HCT116 (cell line): ENCODE results near the gene THSD4. TPM values are rescaled to one million over a fixed set of nuclear protein-coding genes. Genes with fewer than 3 reads are reported as not detected.

ENCODE experiments used
- ATAC-seq: fragments of 200-7000 bp; cut with Tn5 transposase; 2 replicates; pipeline ENCODE4 v1.9.1; 2020; ENCODE audit warnings: mild to moderate bottlenecking, moderate library complexity
- BruUV-seq: library from RNA; stranded (reverse); fragments of 400-500 nt; replicated peaks from 2 replicates; lab custom pipeline; 2021; lab: Mats Ljungman, UMichigan
- CTCF ChIA-PET: fragments of 300-600 bp; sonication (Branson Sonifier 250); formaldehyde crosslinking; loops from one replicate; lab custom pipeline; 2021; ENCODE audit warnings: antibody characterized with exemption; lab: Charles Lee
- POLR2A ChIA-PET: fragments of 300-600, 350-600 bp; sonication (Branson Sonifier 250); formaldehyde crosslinking; loops from one replicate; lab custom pipeline; 2021; ENCODE audit warnings: antibody characterized with exemption; lab: Charles Lee
- RAD21 ChIA-PET, 2 experiments: fragments of 300-600 bp; sonication (Branson Sonifier 250); formaldehyde crosslinking; loops; one replicate each; lab custom pipeline; 2023; ENCODE audit warnings: low total read pairs in 2 of 2; ENCODE audit not compliant: uncharacterized antibody in 2 of 2, unreplicated experiment in 2 of 2, low non-redundant PET in 1 of 2; lab: Charles Lee
- DNase-seq: peaks from one replicate; pipeline ENCODE4 v3.0.0-alpha.2; 2010; ENCODE audit warnings: low read depth, low spot score
- H2AFZ ChIP-seq: fragments of 200-600 bp; shearing (Covaris generic), sonication (generic); 2 replicates; pipeline ENCODE4 v1.6.1; 2017; ENCODE audit warnings: low read depth, mixed run types, mixed read lengths, antibody characterized with exemption, low read length; ENCODE audit not compliant: poor library complexity, severe bottlenecking
- H3K27ac ChIP-seq: 2 replicates; pipeline ENCODE4 v1.5.1; 2012; ENCODE audit warnings: low read depth, low read length
- H3K27me3 ChIP-seq: fragments of 200-600 bp; sonication (generic); 2 replicates; pipeline ENCODE4 v1.6.1; 2016; ENCODE audit warnings: mixed run types, low read length, mixed read lengths; ENCODE audit not compliant: insufficient read depth
- H3K36me3 ChIP-seq, 2 experiments: fragments of 200-500 bp in 1 of 2; fragments of 200-600 bp in 1 of 2; sonication (Bioruptor generic) in 1 of 2; sonication (generic) in 1 of 2; 2 replicates each; pipeline versions ENCODE4 v1.5.1 to v1.6.1; 2014 to 2016; ENCODE audit warnings: low read length in 2 of 2, inconsistent platforms in 1 of 2, mixed read lengths in 1 of 2, mixed run types in 1 of 2; ENCODE audit not compliant: insufficient read depth in 2 of 2, control insufficient read depth in 1 of 2
- H3K4me1 ChIP-seq, 2 experiments: fragments of 200-600 bp in 1 of 2; sonication (generic) in 1 of 2; 2 replicates each; pipeline versions ENCODE4 v1.5.1 to v1.6.1; 2012 to 2017; ENCODE audit warnings: low read length in 2 of 2, inconsistent platforms in 1 of 2, mild to moderate bottlenecking in 1 of 2, mixed read lengths in 1 of 2, mixed run types in 1 of 2, moderate library complexity in 1 of 2; ENCODE audit not compliant: insufficient read depth in 2 of 2, control insufficient read depth in 1 of 2
- H3K4me2 ChIP-seq: fragments of 200-600 bp; sonication (generic); 2 replicates; pipeline ENCODE4 v1.6.1; 2017; ENCODE audit warnings: mixed run types, low read length, mixed read lengths
- H3K4me3 ChIP-seq, 2 experiments: fragments of 200-600 bp in 1 of 2; sonication (generic) in 1 of 2; replicated peaks in 1 of 2; 2 replicates each; pipeline ENCODE4 v1.5.1; 2011 to 2016; ENCODE audit warnings: low read length in 2 of 2, control low read depth in 1 of 2, low read depth in 1 of 2, mild to moderate bottlenecking in 1 of 2, mixed read lengths in 1 of 2, mixed run types in 1 of 2
- H3K79me2 ChIP-seq: fragments of 200-600 bp; sonication (generic); 2 replicates; pipeline ENCODE4 v1.6.1; 2017; ENCODE audit warnings: mild to moderate bottlenecking, mixed run types, low read length, moderate library complexity, mixed read lengths; ENCODE audit not compliant: insufficient read depth
- H3K9ac ChIP-seq: fragments of 200-600 bp; sonication (generic); 2 replicates; pipeline ENCODE4 v1.6.1; 2016; ENCODE audit warnings: low read length, mixed read lengths
- H3K9me2 ChIP-seq: fragments of 200-600 bp; sonication (generic), shearing (Covaris generic); 2 replicates; pipeline ENCODE4 v1.6.1; 2017; ENCODE audit warnings: mixed run types, mild to moderate bottlenecking, moderate library complexity; ENCODE audit not compliant: insufficient read depth
- H3K9me3 ChIP-seq, 2 experiments: fragments of 200-500 bp in 1 of 2; fragments of 200-600 bp in 1 of 2; sonication (Bioruptor generic) in 1 of 2; sonication (generic) in 1 of 2; 2 replicates each; pipeline ENCODE4 v1.6.1; 2014 to 2017; ENCODE audit warnings: low read length in 2 of 2, mixed read lengths in 2 of 2, inconsistent platforms in 1 of 2, low read depth in 1 of 2, mild to moderate bottlenecking in 1 of 2, mixed run types in 1 of 2, moderate library complexity in 1 of 2; ENCODE audit not compliant: control insufficient read depth in 1 of 2, insufficient read depth in 1 of 2
- H4K20me1 ChIP-seq: fragments of 200-600 bp; sonication (generic), shearing (Covaris generic); 2 replicates; pipeline ENCODE4 v1.6.1; 2017; ENCODE audit warnings: mixed run types, mild to moderate bottlenecking, moderate library complexity; ENCODE audit not compliant: insufficient read depth
- CEBPB ChIP-seq: IDR thresholded peaks from 2 replicates; pipeline ENCODE4 v1.6.1; 2012; ENCODE audit warnings: low read depth
- JUND ChIP-seq: IDR thresholded peaks from 2 replicates; pipeline ENCODE4 v1.6.1; 2012
- SP1 ChIP-seq: IDR thresholded peaks from 2 replicates; pipeline ENCODE4 v1.6.1; 2012; ENCODE audit warnings: low read depth
- intact Hi-C: fragments of 100-400 bp; cut with micrococcal nuclease; formaldehyde crosslinking; loops from 2 replicates; pipeline ENCODE4 v1.10.0; 2022
- total RNA-seq: library from RNA; stranded (reverse); gene quantifications from one replicate; pipeline ENCODE4 v1.2.1, GENCODE V29; 2021; ENCODE audit not compliant: unreplicated experiment
- TF ChIP-seq, protein P1 (sequence below): IDR thresholded peaks from 2 replicates; pipeline ENCODE4 v1.6.1; 2012

THSD4 gene
- total RNA-seq, 1 experiment from 2014 or later, result 30.5 TPM

GRCh38 chr15:71431343-71432336 lies 316.4 kb downstream of the THSD4 start:
- H3K9me2 ChIP-seq, result no peaks in the 10 kb centered on the region
- no peak; the same call in 1 of the 2 replicates for ATAC-seq
- H3K4me1 ChIP-seq, result peaks cover 44% of the 10 kb centered on the region in 2 experiments
- TF ChIP-seq, protein P1, sequence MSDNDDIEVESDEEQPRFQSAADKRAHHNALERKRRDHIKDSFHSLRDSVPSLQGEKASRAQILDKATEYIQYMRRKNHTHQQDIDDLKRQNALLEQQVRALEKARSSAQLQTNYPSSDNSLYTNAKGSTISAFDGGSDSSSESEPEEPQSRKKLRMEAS, result 0 out of 2 replicates have a peak, but pooled peaks have one; percentile 11
- peak; percentile 49; the same call in 1 of the 2 replicates for TF ChIP-seq CEBPB
- TF ChIP-seq SP1, result no peak
- H3K79me2 ChIP-seq, result no peaks in the 10 kb centered on the region
- H3K36me3 ChIP-seq, result 0 out of 4 replicates have a peak, but pooled peaks cover 0 to 3% of the 10 kb centered on the region in 2 experiments
- H4K20me1 ChIP-seq, result no peaks in the 10 kb centered on the region
- no peak overlapping the region for H2AFZ ChIP-seq
- ChIA-PET POLR2A (no interaction called here), RAD21 (no interaction called here), CTCF (interaction anchor here (1.5 kb wide), 1 partner anchor 12 kb away, joined by 5 read pairs; no protein-coding TSS in a partner anchor)
- H3K9me3 ChIP-seq, result no peaks in the 10 kb centered on the region
- no peak overlapping the region for H3K9ac ChIP-seq
- intact Hi-C loops, result no loop called here
- H3K4me3 ChIP-seq, result no peak overlapping the region
- H3K27ac ChIP-seq, result peak overlapping the region; percentile 31; the same call in 1 of the 2 replicates
- BruUV-seq, result no TSS peak
- no peaks in the 10 kb centered on the region for H3K27me3 ChIP-seq
- no peak for DNase-seq
- 0 out of 2 replicates have a peak overlapping the region, but pooled peaks have one; percentile 8 for H3K4me2 ChIP-seq

DNA sequence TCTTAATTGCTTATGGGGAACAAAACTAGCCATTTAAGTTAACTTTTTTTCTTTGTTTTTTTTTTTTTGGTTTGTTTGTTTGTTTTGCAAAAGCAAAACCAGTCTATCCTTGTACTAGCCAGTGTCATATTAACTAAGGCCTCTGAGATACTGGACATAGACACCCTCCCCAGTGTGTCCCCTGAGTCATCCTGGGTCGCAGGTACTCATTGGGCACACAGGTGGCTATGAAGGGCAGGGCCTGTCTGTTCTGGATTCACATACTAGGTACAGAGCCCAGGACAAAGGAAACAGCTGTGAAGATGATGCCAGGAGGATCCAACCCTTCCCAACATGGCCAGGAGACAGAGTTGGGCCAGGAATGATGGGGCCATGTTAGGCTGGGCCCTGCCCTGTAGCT lies 318.1 kb downstream of the THSD4 start:
- Histone ChIP-seq H3K4me3 (no peak overlapping the region), H3K79me2 (no peaks in the 10 kb centered on the region), H3K9me3 (peaks cover 0 to 5% of the 10 kb centered on the region in 2 experiments; a peak in 1 of 4 replicates), H3K27me3 (no peaks in the 10 kb centered on the region), H2AFZ (no peak overlapping the region), H3K9me2 (no peaks in the 10 kb centered on the region), H3K27ac (peak overlapping the region; percentile 57; the same call in 1 of the 2 replicates), H4K20me1 (no peaks in the 10 kb centered on the region), H3K4me2 (peak overlapping the region; percentile 24), H3K36me3 (0 out of 4 replicates have a peak, but pooled peaks cover 0 to 3% of the 10 kb centered on the region in 2 experiments), H3K9ac (no peak overlapping the region), H3K4me1 (peaks cover 52 to 53% of the 10 kb centered on the region in 2 experiments)
- ATAC-seq, result peak; percentile 76
- TF ChIP-seq JUND, result peak; percentile 21; the same call in 1 of the 2 replicates
- no peak for TF ChIP-seq SP1
- CTCF ChIA-PET, result interaction anchor here (1.2 to 3.4 kb wide), 2 partner anchors 10 to 47 kb away, joined by 4 to 12 read pairs; no protein-coding TSS in a partner anchor
- RAD21 ChIA-PET, result no interaction called here
- no peak for DNase-seq
- intact Hi-C loops, result no loop called here
- POLR2A ChIA-PET, result no interaction called here
- BruUV-seq, result no TSS peak
